ENCODE results near the gene MVB12B.

The MVB12B gene

DNA sequence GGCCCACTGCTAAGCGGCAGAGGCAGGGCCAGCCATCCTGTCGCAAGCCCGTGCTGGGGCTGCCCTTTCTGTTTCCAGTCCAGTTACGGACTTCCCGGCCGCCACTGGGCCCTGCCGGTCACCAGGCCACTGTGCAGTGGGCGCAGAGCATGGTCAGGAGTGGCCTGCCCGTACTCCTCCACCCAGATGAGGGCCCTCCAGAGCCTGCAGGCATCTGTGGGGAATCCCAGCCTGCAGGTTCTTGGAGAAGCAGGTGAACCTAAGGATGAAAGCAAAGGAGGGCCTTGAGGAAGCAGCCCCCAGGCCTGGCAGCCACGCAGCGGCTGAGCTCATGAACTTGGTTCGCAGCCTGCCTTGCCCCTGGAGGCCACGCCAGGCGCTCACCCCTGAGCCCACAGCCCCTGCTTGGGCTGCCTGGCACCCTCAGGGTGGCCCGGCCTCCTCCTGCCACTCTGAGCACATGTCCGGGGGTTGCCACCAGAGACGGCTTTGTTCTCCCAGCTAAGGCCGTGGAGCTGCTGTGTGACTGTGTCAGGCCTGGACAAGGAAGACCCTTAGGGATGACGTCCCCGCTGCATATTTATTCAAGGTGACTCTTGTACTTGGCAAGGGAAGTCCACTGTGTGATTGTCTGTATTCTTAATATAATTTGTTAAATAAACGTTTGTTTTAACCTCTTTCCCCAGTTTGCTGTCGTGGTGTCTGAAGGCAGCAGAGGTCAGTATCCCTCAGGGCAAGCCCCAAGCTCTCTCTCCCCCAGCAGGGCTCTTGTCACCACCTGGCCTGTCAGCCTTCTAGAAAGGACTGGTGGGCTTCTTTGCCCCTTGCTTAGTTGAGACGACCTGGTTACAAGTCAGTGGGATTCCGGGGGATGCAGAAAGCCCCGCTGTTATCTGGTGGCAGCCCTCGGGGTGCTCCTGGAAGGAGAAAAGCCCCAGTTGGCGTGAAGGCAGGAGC, 180.0 kb downstream of the MVB12B start:
- peaks cover 8 to 27% (median 21%) of the 10 kb centered on the region in 3 donors for H3K36me3 ChIP-seq
- H3K9me3 ChIP-seq, result no peaks in the 10 kb centered on the region
- no peaks in the 10 kb centered on the region for H3K4me1 ChIP-seq
- TF ChIP-seq, protein P1, sequence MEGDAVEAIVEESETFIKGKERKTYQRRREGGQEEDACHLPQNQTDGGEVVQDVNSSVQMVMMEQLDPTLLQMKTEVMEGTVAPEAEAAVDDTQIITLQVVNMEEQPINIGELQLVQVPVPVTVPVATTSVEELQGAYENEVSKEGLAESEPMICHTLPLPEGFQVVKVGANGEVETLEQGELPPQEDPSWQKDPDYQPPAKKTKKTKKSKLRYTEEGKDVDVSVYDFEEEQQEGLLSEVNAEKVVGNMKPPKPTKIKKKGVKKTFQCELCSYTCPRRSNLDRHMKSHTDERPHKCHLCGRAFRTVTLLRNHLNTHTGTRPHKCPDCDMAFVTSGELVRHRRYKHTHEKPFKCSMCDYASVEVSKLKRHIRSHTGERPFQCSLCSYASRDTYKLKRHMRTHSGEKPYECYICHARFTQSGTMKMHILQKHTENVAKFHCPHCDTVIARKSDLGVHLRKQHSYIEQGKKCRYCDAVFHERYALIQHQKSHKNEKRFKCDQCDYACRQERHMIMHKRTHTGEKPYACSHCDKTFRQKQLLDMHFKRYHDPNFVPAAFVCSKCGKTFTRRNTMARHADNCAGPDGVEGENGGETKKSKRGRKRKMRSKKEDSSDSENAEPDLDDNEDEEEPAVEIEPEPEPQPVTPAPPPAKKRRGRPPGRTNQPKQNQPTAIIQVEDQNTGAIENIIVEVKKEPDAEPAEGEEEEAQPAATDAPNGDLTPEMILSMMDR (IDR thresholded peaks at IDR 0.05), result no peak
- H3K27me3 ChIP-seq, result peaks cover 0 to 27% of the 10 kb centered on the region in 2 donors
- no peak overlapping the region for H3K27ac ChIP-seq
- DNase-seq, result peak; percentile 12 to 60
- no peak overlapping the region for H3K4me3 ChIP-seq
- intact Hi-C loops (cut with DNase I; ENCODE audit: low total_unique reads), result no loop called here

DNA sequence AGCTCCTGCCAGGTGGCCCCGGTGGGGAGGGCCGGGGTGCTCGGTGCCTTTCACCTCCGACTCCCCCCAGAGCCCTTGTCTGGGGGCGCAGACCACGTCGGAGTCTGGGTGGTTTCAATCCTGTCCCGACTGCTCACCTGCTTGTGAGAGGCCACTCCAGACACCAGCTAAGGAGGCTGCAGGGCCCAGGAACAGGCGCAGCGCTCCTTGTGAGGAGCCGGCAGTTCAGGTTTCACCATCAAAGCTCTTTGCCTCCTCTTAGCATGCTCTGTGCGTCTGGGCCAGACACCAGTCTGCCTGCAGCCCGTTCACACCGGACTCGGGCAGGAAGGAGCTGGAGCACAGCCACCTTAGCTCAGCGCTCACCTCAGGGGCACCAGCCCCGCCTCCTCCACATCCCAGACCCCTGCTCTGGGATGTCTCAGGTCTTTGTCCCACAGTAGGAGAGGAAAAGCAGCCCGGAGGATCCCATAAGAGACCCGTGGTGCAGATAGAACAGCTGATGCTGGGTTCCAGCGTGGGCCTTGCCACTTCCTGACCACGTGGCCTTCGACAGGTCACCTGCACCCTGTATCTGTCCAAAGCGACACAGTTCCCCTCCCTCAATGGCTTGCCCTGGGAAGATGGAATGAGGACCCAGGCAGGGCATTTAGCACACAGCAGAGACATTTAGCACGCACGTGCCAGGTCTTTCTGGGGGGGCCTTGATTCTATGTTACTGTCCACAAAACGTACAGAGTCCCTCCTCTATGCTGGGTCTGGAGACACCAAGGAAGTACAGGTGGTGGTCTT, 180.9 kb downstream of the MVB12B start:
- intact Hi-C loops (cut with DNase I; ENCODE audit: low total_unique reads), result no loop called here
- Histone ChIP-seq H3K9me3 (no peaks in the 10 kb centered on the region), H3K4me1 (no peaks in the 10 kb centered on the region), H3K4me3 (no peak overlapping the region), H3K36me3 (peaks cover 8 to 27% (median 21%) of the 10 kb centered on the region in 3 donors), H3K27ac (no peak overlapping the region), H3K27me3 (peaks cover 0 to 31% of the 10 kb centered on the region in 2 donors)
- peak; percentile 5 to 50 for DNase-seq
- TF ChIP-seq, protein P1 (IDR thresholded peaks at IDR 0.05), result no peak

DNA sequence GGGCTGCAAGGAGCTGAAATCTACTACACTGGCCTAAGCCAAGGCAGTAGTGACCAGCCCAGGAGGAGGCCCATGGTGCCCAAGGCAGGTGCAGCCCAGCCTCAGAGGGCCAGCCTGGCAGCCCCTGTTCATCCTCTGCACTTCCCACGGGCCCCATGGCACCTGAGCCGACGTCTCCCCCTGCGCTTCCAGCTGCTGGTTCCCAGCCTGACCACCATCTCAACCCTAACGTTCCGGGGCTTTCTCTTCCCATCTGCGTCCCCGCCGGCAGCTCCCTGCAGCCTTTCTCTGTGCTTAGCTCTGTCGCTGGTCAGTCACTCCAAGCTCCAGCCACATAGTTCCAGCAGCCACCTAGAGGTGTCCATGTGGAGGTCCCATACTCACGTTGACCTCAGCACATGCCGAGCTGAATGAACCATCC, 181.6 kb downstream of the MVB12B start:
- peaks cover 0 to 38% of the 10 kb centered on the region in 2 donors for H3K27me3 ChIP-seq
- H3K36me3 ChIP-seq, result peaks cover 8 to 22% (median 16%) of the 10 kb centered on the region in 3 donors
- H3K4me3 ChIP-seq, result no peak overlapping the region
- H3K4me1 ChIP-seq, result no peaks in the 10 kb centered on the region
- no peak overlapping the region for H3K27ac ChIP-seq
- TF ChIP-seq, protein P1 (IDR thresholded peaks at IDR 0.05), result no peak
- DNase-seq, result peak; percentile 16 to 63
- H3K9me3 ChIP-seq, result no peaks in the 10 kb centered on the region
- intact Hi-C loops (cut with DNase I; ENCODE audit: low total_unique reads), result no loop called here

DNA sequence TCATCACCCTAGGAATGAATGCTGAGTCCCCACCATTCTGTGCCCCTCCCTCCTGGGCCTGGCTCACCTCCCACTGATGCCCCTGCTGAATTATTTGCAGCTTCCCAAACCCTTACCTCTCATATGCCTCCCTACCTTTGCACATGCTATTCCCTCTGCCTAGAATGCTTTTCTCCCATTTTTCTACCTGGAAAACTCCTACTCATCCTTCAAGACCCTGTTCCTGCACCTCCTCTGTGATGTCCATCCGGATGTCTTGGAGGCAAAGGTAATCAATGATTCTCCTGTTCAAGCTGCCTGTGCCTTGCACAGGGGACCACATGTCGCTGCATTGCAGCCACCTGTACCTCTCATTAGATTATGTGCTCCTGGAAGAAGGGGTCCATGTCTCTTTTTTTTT, 182.3 kb downstream of the MVB12B start:
- peaks cover 0 to 45% of the 10 kb centered on the region in 2 donors for H3K27me3 ChIP-seq
- no peak overlapping the region for H3K4me3 ChIP-seq
- DNase-seq, result peak; percentile 9 to 39
- no peaks in the 10 kb centered on the region for H3K9me3 ChIP-seq
- intact Hi-C loops (cut with DNase I; ENCODE audit: low total_unique reads), result no loop called here
- H3K27ac ChIP-seq, result no peak overlapping the region
- peaks cover 0 to 3% (median 1%) of the 10 kb centered on the region in 4 donors for H3K4me1 ChIP-seq
- H3K36me3 ChIP-seq, result peaks cover 3 to 15% (median 10%) of the 10 kb centered on the region in 3 donors
- TF ChIP-seq, protein P1 (IDR thresholded peaks at IDR 0.05), result no peak

DNA sequence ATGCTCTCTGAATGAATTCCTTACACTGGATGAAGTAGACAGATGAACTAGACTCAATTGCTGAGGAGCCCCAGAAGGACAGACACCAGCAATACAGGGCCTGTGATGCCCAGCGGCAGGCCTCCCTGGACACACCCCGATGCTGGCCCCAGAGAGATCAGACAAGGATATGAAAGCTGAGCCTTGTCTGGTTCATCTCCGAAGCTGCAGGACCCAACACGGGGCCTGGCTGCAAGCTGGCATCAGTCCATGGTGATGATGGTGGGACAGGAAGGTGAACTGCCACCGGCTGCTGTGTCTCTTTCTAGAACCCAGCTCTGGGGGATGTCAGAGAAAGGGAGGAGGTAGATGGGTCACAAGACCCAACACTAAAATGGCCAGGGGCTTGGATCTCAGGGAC, 183.1 kb downstream of the MVB12B start:
- no peaks in the 10 kb centered on the region for H3K9me3 ChIP-seq
- peaks cover 0 to 7% (median 5%) of the 10 kb centered on the region in 3 donors for H3K36me3 ChIP-seq
- TF ChIP-seq, protein P1 (IDR thresholded peaks at IDR 0.05), result no peak
- H3K4me3 ChIP-seq, result no peak overlapping the region
- intact Hi-C loops (cut with DNase I; ENCODE audit: low total_unique reads), result no loop called here
- DNase-seq, result peak; percentile 13 to 55
- peaks cover 0 to 10% (median 7%) of the 10 kb centered on the region in 4 donors for H3K4me1 ChIP-seq
- peaks cover 3 to 53% of the 10 kb centered on the region in 2 donors for H3K27me3 ChIP-seq
- no peak overlapping the region for H3K27ac ChIP-seq
